IPS-20b (cell line): ENCODE data around the gene STUM.
A peak's percentile ranks its signal among the peaks of the same experiment; 100 is the strongest.
"Not testable (repeated sequence)": the region's sequence is repeated elsewhere in the genome, so short reads cannot be mapped to it uniquely, and the experiment has no call there.

Experiments used
- H3K27ac ChIP-seq: one replicate; pipeline ENCODE4 v1.5.1; 2013; ENCODE audit warnings: low read length
- H3K27me3 ChIP-seq: 2 replicates; pipeline ENCODE4 v1.6.1; 2013; ENCODE audit warnings: mild to moderate bottlenecking, low read length, inconsistent platforms; ENCODE audit not compliant: insufficient read depth
- H3K36me3 ChIP-seq: 2 replicates; pipeline ENCODE4 v1.6.1; 2013; ENCODE audit warnings: low read depth, mild to moderate bottlenecking, inconsistent platforms, low read length, moderate library complexity; ENCODE audit not compliant: insufficient read depth
- H3K4me1 ChIP-seq: 2 replicates; pipeline ENCODE4 v1.6.1; 2013; ENCODE audit warnings: mild to moderate bottlenecking, control low read depth, inconsistent platforms, low read length, moderate library complexity; ENCODE audit not compliant: insufficient read depth
- H3K4me3 ChIP-seq: 2 replicates; pipeline ENCODE4 v1.5.1; 2013; ENCODE audit warnings: mild to moderate bottlenecking, low read length, inconsistent platforms
- H3K9ac ChIP-seq: 2 replicates; pipeline ENCODE4 v1.6.1; 2013; ENCODE audit warnings: low read depth, mild to moderate bottlenecking, inconsistent platforms, low read length, moderate library complexity
- H3K9me3 ChIP-seq: 2 replicates; pipeline ENCODE4 v1.6.1; 2013; ENCODE audit warnings: mild to moderate bottlenecking, low read depth, low read length, inconsistent platforms; ENCODE audit not compliant: insufficient read depth

STUM gene, protein sequence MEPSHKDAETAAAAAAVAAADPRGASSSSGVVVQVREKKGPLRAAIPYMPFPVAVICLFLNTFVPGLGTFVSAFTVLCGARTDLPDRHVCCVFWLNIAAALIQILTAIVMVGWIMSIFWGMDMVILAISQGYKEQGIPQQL

DNA sequence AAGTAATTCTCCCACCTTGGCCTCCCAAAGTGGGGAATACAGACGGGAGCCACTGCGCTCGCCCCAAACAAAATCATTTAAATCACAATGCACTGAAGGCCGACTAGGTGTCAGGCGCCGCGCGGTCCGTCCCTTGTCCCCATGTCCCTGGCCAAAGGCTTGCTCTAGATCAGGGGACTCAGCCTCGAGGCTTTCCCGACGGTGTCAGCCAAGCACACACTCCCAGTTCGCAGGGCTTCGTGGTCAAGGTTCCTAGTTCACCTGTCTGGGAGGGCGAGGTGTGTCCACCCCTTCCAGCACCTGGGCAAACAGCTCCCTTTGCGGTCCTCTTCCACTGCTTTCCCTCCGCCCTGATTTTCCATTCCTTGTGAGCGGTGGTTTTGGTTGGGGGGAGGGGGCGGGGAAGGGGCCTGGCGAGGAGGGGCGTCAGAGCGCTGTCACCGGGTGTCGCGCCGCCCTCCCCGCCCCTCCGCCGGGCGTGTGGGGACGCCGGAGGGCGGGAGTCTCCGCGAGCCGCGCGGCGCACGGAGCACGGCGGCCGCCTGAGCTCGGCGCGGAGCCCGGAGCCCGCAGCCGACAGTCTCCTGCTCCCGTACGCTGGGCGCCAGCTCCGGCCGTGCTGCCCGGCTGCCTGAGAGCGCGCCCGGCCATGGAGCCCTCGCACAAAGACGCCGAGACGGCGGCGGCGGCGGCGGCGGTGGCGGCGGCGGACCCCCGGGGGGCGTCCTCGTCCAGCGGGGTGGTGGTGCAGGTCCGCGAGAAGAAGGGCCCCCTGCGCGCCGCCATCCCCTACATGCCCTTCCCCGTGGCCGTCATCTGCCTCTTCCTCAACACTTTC is at the start of gene STUM:
Gene STUM, plus strand, starts transcription at position 509 of the 838 bp plus-strand sequence. Its CDS starts 141 bp downstream, at position 650.
- Histone ChIP-seq H3K27me3 (peaks cover 79% of the 10 kb centered on the region), H3K4me1 (peaks cover 7% of the 10 kb centered on the region), H3K4me3 (peak within 1 kb of the TSS; percentile 64), H3K9me3 (no peaks in the 10 kb centered on the region), H3K27ac (no peak within 1 kb of the TSS), H3K9ac (no peak within 1 kb of the TSS), H3K36me3 (no peaks in the 10 kb centered on the region)

DNA sequence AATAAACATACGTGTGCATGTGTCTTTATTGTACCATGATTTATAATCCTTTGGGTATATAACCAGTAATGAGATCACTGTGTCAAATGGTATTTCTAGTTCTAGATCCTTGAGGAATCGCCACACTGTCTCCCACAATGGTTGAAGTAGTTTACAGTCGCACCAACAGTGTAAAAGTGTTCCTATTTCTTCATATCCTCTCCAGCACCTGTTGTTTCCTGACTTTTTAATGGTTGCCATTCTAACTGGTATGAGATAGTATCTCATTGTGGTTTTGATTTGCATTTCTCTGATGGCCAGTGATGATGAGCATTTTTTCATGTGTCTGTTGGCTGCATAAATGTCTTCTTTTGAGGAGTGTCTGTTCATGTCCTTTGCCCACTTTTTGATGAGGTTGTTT is 48.9 kb upstream of the STUM start:
- not testable (repeated sequence) for H3K9ac ChIP-seq

DNA sequence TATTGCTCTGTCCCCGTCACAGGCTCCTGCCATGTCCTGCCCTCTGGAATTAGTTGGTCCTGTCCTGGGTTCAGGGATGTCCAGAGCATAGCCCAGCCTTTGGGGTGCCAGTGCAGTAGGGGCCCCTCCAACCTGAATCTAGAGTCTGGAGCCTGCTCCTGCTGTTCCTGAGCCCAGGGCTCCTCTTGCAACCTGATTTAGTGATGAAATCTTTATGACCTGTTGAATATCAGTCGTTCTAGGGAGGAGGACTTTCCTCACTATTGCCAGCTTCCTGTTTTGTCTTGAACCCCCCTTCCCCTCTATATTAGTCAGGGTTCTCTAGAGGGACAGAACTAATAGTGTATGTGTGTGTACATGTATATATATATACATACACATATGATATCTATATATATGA is 42.5 kb upstream of the STUM start:
- no peak overlapping the region for H3K27ac ChIP-seq
- H3K9ac ChIP-seq = no peak overlapping the region
- H3K4me1 ChIP-seq = no peaks in the 10 kb centered on the region
- no peak overlapping the region for H3K4me3 ChIP-seq
- no peaks in the 10 kb centered on the region for H3K36me3 ChIP-seq
- peaks cover 34% of the 10 kb centered on the region; the same call in 1 of the 2 replicates for H3K27me3 ChIP-seq
- no peaks in the 10 kb centered on the region for H3K9me3 ChIP-seq

More for the DNA sequence above, 48.9 kb upstream of the STUM start:
- H3K4me3 ChIP-seq, H3K9me3 ChIP-seq, H3K36me3 ChIP-seq, H3K27me3 ChIP-seq, H3K27ac ChIP-seq: not testable (repeated sequence)
- H3K4me1 ChIP-seq = peaks cover 11% of the 10 kb centered on the region

GRCh38 chr1:226506921-226507320 is 41.6 kb upstream of the STUM start:
- H3K27ac ChIP-seq = no peak overlapping the region
- no peak overlapping the region for H3K9ac ChIP-seq
- H3K36me3 ChIP-seq = no peaks in the 10 kb centered on the region
- no peaks in the 10 kb centered on the region for H3K9me3 ChIP-seq
- H3K27me3 ChIP-seq = peaks cover 43% of the 10 kb centered on the region; the same call in 1 of the 2 replicates
- no peak overlapping the region for H3K4me3 ChIP-seq
- no peaks in the 10 kb centered on the region for H3K4me1 ChIP-seq

- no peaks in the 10 kb centered on the region for H3K9me3 ChIP-seq
- no peak overlapping the region for H3K9ac ChIP-seq
- no peaks in the 10 kb centered on the region for H3K36me3 ChIP-seq
- H3K27me3 ChIP-seq = peaks cover 34% of the 10 kb centered on the region; the same call in 1 of the 2 replicates
- H3K4me3 ChIP-seq = no peak overlapping the region
- H3K27ac ChIP-seq = no peak overlapping the region
- no peaks in the 10 kb centered on the region for H3K4me1 ChIP-seq
Observed at GRCh38 chr1:226510453-226510852, 38.1 kb upstream of the STUM start.

DNA sequence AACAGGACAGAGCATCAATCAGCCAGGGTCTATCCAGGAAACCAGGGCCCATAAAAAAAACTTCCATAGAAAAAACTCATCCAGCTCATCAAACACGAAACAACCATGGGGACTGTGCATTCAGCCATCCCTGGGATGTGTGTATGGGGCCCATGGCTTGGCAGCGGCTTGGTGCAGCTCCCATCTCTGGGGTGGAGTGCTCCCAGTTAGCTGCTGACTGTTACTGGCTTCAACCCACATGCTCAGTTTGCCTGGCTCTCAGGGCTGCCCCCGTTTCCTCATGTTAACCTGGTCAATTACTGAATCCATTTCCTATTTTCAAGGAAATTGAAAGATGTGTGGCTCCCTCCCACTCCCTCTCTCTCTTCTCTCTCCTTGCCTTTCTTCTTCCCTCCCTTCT is 37.3 kb upstream of the STUM start:
- H3K27me3 ChIP-seq = peaks cover 28% of the 10 kb centered on the region; the same call in 1 of the 2 replicates

DNA sequence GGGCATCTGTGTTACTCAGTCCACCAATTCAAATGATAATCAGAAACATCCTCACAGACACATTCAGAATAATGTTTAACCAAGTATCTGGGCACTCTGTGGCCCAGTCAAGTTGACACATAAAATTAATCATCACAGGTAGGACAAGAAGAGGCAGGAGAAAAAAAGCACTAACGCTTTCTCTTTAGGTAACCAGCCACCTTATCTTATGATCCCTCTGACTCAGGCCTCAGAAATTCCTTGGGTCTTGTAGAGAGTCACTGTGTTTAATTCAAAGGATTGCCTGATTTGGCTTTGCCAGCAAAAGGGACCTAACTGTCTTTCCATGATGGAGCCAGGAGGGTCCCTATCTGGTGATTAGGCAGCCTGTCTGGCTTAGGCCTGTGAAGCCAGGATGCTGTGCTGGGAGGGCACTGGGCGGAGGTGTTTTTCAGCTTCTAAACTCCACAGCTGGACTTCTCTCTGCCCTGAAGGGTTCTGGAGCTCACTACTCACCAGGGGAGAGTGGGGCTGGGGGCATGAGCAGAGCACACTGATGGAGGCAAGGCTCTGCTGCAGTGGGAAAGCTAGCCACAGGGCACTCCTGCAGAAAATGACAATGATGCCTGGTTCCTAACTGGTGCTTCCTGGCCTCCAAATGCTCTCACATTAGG is 36.4 kb upstream of the STUM start:
- Histone ChIP-seq H3K27ac (no peak overlapping the region), H3K4me1 (no peaks in the 10 kb centered on the region), H3K36me3 (no peaks in the 10 kb centered on the region), H3K4me3 (no peak overlapping the region), H3K27me3 (peaks cover 28% of the 10 kb centered on the region; the same call in 1 of the 2 replicates), H3K9ac (no peak overlapping the region), H3K9me3 (no peaks in the 10 kb centered on the region)

More for the DNA sequence above, 37.3 kb upstream of the STUM start:
- Histone ChIP-seq H3K9ac (no peak overlapping the region), H3K4me1 (no peaks in the 10 kb centered on the region), H3K27ac (no peak overlapping the region), H3K9me3 (no peaks in the 10 kb centered on the region), H3K36me3 (no peaks in the 10 kb centered on the region), H3K4me3 (no peak overlapping the region)

- no peaks in the 10 kb centered on the region for H3K9me3 ChIP-seq
- H3K36me3 ChIP-seq = no peaks in the 10 kb centered on the region
- no peak overlapping the region for H3K27ac ChIP-seq
- peaks cover 3% of the 10 kb centered on the region; the same call in 1 of the 2 replicates for H3K4me1 ChIP-seq
- H3K4me3 ChIP-seq = no peak overlapping the region
- peaks cover 18% of the 10 kb centered on the region for H3K27me3 ChIP-seq
- H3K9ac ChIP-seq = no peak overlapping the region
Observed at GRCh38 chr1:226518375-226518774, 30.2 kb upstream of the STUM start.

- peaks cover 3% of the 10 kb centered on the region; the same call in 1 of the 2 replicates for H3K4me1 ChIP-seq
- no peak overlapping the region for H3K9ac ChIP-seq
- no peaks in the 10 kb centered on the region for H3K9me3 ChIP-seq
- no peak overlapping the region for H3K27ac ChIP-seq
- no peaks in the 10 kb centered on the region for H3K36me3 ChIP-seq
- H3K4me3 ChIP-seq = no peak overlapping the region
- H3K27me3 ChIP-seq = peaks cover 18% of the 10 kb centered on the region
Observed at GRCh38 chr1:226519135-226519534, 29.4 kb upstream of the STUM start.

- H3K27me3 ChIP-seq = peaks cover 18% of the 10 kb centered on the region
- H3K27ac ChIP-seq = no peak overlapping the region
- no peaks in the 10 kb centered on the region for H3K9me3 ChIP-seq
Observed at GRCh38 chr1:226519716-226520598, 28.6 kb upstream of the STUM start.

More at GRCh38 chr1:226519716-226520598, 28.6 kb upstream of the STUM start:
- Histone ChIP-seq H3K4me1 (peaks cover 3% of the 10 kb centered on the region; the same call in 1 of the 2 replicates), H3K4me3 (peak overlapping the region; percentile 26; the same call in 1 of the 2 replicates), H3K9ac (no peak overlapping the region), H3K36me3 (no peaks in the 10 kb centered on the region)
